SU-DHL-6 (cell line): ENCODE results near the gene GRAMD4.
"Not testable (repeated sequence)": the region's sequence is repeated elsewhere in the genome, so short reads cannot be mapped to it uniquely, and the experiment has no call there.

Experiments
- H2AFZ ChIP-seq: fragments of 200-600 bp; sonication (generic); 2 replicates; pipeline ENCODE4 v1.6.1; 2014; ENCODE audit warnings: low read depth, mild to moderate bottlenecking, moderate library complexity, mixed read lengths, antibody characterized with exemption, low read length; ENCODE audit not compliant: severe bottlenecking
- H3F3A ChIP-seq: fragments of 200-600 bp; shearing (Covaris generic); 2 replicates; pipeline ENCODE4 v1.6.0; 2016; ENCODE audit warnings: antibody characterized with exemption, mild to moderate bottlenecking; ENCODE audit not compliant: insufficient read depth
- H3K27ac ChIP-seq: fragments of 200-600 bp; sonication (generic); 2 replicates; pipeline ENCODE4 v1.5.1; 2016; ENCODE audit warnings: low read depth, mild to moderate bottlenecking, low read length, moderate library complexity, mixed read lengths
- H3K27me3 ChIP-seq: fragments of 200-600 bp; sonication (generic), shearing (Covaris generic); 2 replicates; pipeline ENCODE4 v1.6.0; 2014; ENCODE audit warnings: mild to moderate bottlenecking, low read length
- H3K36me3 ChIP-seq: fragments of 200-600 bp; sonication (generic); 2 replicates; pipeline ENCODE4 v1.6.1; 2014; ENCODE audit warnings: mild to moderate bottlenecking, low read length, mixed read lengths
- H3K4me2 ChIP-seq: fragments of 300-600, 200-600 bp; shearing (Covaris generic), sonication (generic); 2 replicates; pipeline ENCODE4 v1.6.0; 2014; ENCODE audit warnings: low read length, low read depth, mild to moderate bottlenecking; ENCODE audit not compliant: poor library complexity, severe bottlenecking
- H3K4me3 ChIP-seq: fragments of 200-600 bp; sonication (generic); 2 replicates; pipeline ENCODE4 v1.5.1; 2014; ENCODE audit warnings: antibody characterized with exemption, low read length, mild to moderate bottlenecking, mixed read lengths; ENCODE audit not compliant: insufficient read depth, poor library complexity, severe bottlenecking
- H3K79me2 ChIP-seq: fragments of 200-600 bp; sonication (generic); 2 replicates; pipeline ENCODE4 v1.6.1; 2014; ENCODE audit warnings: mild to moderate bottlenecking, low read length, moderate library complexity; ENCODE audit not compliant: insufficient read depth
- H3K9ac ChIP-seq: fragments of 200-600 bp; sonication (generic); 2 replicates; pipeline ENCODE4 v1.7.0; 2014; ENCODE audit warnings: mild to moderate bottlenecking, low read length
- H3K9me2 ChIP-seq: fragments of 200-600 bp; sonication (generic); replicated peaks from 2 replicates; pipeline ENCODE4 v1.6.1; 2014; ENCODE audit warnings: low read length; ENCODE audit not compliant: insufficient read depth
- H3K9me3 ChIP-seq: fragments of 200-600 bp; sonication (generic); 2 replicates; pipeline ENCODE4 v1.6.1; 2014; ENCODE audit warnings: low read length, mixed read lengths; ENCODE audit not compliant: insufficient read depth
- H4K20me1 ChIP-seq: fragments of 200-600 bp; sonication (generic); 2 replicates; pipeline ENCODE4 v1.6.1; 2014; ENCODE audit warnings: low read depth, mild to moderate bottlenecking, antibody characterized with exemption, low read length, moderate library complexity, mixed read lengths
- CTCF ChIP-seq: fragments of 200-600 bp; sonication (generic); IDR thresholded peaks from one replicate; pipeline ENCODE4 v1.5.1; 2017; ENCODE audit warnings: antibody characterized with exemption, mild to moderate bottlenecking, low read length, moderate library complexity; ENCODE audit not compliant: insufficient read depth, poor library complexity, severe bottlenecking
- EZH2phosphoT487 ChIP-seq: fragments of 200-600 bp; sonication (generic), shearing (Covaris generic); conservative IDR thresholded peaks from 2 replicates; pipeline ENCODE4 v1.6.1; 2018; ENCODE audit warnings: mild to moderate bottlenecking, antibody characterized with exemption, low read length, moderate library complexity, mixed read lengths

GRAMD4 gene

GRCh38 chr22:46641811-46642266 lies 21.7 kb downstream of the GRAMD4 start:
- no peak overlapping the region for H3K4me2 ChIP-seq
- H2AFZ ChIP-seq: no peak overlapping the region
- TF ChIP-seq EZH2phosphoT487 (no peak), CTCF (no peak)
- H3K9me2 ChIP-seq: no peaks in the 10 kb centered on the region
- H3K27me3 ChIP-seq: no peaks in the 10 kb centered on the region
- H4K20me1 ChIP-seq: no peaks in the 10 kb centered on the region
- H3K9ac ChIP-seq: no peak overlapping the region
- no peak overlapping the region for H3K27ac ChIP-seq
- no peaks in the 10 kb centered on the region for H3F3A ChIP-seq
- H3K4me3 ChIP-seq: no peak overlapping the region
- H3K79me2 ChIP-seq: no peaks in the 10 kb centered on the region
- H3K36me3 ChIP-seq: no peaks in the 10 kb centered on the region
- no peaks in the 10 kb centered on the region for H3K9me3 ChIP-seq

- H2AFZ ChIP-seq, H3K9ac ChIP-seq, H4K20me1 ChIP-seq, H3K36me3 ChIP-seq, H3K9me3 ChIP-seq, H3K4me3 ChIP-seq, H3K27me3 ChIP-seq, H3K4me2 ChIP-seq, H3K79me2 ChIP-seq, H3K27ac ChIP-seq, H3K9me2 ChIP-seq, H3F3A ChIP-seq: not testable (repeated sequence)
Measured at GRCh38 chr22:46642840-46643480, 22.8 kb downstream of the GRAMD4 start.

- TF ChIP-seq CTCF (no peak), EZH2phosphoT487 (no peak)
- no peak overlapping the region for H3K4me3 ChIP-seq
- no peak overlapping the region for H2AFZ ChIP-seq
- H4K20me1 ChIP-seq: no peaks in the 10 kb centered on the region
- H3K27me3 ChIP-seq: no peaks in the 10 kb centered on the region
- H3K9me3 ChIP-seq: no peaks in the 10 kb centered on the region
- H3K36me3 ChIP-seq: no peaks in the 10 kb centered on the region
- H3K9ac ChIP-seq: no peak overlapping the region
- H3K4me2 ChIP-seq: no peak overlapping the region
- H3K27ac ChIP-seq: no peak overlapping the region
- H3K79me2 ChIP-seq: no peaks in the 10 kb centered on the region
- H3F3A ChIP-seq: no peaks in the 10 kb centered on the region
- H3K9me2 ChIP-seq: no peaks in the 10 kb centered on the region
Measured at GRCh38 chr22:46646531-46647215, 26.5 kb downstream of the GRAMD4 start.

- not testable (repeated sequence) for H3K79me2 ChIP-seq, H3K27me3 ChIP-seq, H3K9ac ChIP-seq, H4K20me1 ChIP-seq, H3K36me3 ChIP-seq, H3K9me2 ChIP-seq, H3F3A ChIP-seq, H3K4me2 ChIP-seq, H3K9me3 ChIP-seq, H3K27ac ChIP-seq, H3K4me3 ChIP-seq, H2AFZ ChIP-seq
Measured at GRCh38 chr22:46648225-46648820, 28.1 kb downstream of the GRAMD4 start.
